Suprapubic skin (tissue), 3 donors: Measurements from ENCODE around the gene ANKRD13D.

Experiments used
- POLR2A ChIP-seq, 2 donors: fragments of 450-650 bp; IDR thresholded peaks; one replicate each; pipeline ENCODE4 v1.6.1; 2017; ENCODE audit warnings: antibody characterized with exemption in 2 of 2, mild to moderate bottlenecking in 2 of 2, moderate library complexity in 2 of 2
- TF ChIP-seq, protein P1 (sequence below), 2 donors: fragments of 200-600 bp in 1 of 2; fragments of 450-650 bp in 1 of 2; sonication (generic) in 1 of 2; IDR thresholded peaks; one replicate each; pipeline ENCODE4 v1.5.1; 2016 to 2019; ENCODE audit warnings: antibody characterized with exemption in 2 of 2, mild to moderate bottlenecking in 1 of 2, moderate library complexity in 1 of 2

DNA sequence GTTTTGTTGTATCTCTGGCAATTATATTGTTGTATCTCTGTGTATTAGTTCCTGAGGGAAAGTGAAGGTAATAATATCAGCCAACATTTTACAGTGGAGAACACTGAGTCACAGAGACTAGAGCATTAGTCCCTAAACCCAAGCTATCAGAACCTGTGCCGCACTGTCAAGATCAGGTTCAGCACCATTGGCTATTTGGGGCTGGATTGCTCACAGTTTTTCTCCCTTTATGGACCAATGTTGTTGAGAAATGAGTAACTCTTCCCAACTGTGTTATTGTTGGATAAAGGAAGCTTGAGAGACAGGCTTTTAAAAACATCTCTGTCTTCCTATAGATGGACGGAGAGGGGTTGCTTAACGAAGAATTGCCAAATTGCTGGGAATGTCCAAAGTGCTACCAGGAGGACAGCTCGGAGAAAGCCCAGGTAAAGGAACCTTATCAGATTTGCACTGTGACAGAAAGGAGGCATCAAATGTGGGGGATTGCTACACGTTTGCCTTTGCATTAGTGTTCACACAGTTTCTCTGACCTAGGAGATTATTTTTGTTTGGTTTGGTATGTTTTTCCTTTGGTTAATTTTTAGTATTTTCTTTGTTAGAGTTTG, 41.1 kb upstream of the ANKRD13D start:
- TF ChIP-seq POLR2A (IDR thresholded peaks at IDR 0.05): no peak
- TF ChIP-seq, protein P1, sequence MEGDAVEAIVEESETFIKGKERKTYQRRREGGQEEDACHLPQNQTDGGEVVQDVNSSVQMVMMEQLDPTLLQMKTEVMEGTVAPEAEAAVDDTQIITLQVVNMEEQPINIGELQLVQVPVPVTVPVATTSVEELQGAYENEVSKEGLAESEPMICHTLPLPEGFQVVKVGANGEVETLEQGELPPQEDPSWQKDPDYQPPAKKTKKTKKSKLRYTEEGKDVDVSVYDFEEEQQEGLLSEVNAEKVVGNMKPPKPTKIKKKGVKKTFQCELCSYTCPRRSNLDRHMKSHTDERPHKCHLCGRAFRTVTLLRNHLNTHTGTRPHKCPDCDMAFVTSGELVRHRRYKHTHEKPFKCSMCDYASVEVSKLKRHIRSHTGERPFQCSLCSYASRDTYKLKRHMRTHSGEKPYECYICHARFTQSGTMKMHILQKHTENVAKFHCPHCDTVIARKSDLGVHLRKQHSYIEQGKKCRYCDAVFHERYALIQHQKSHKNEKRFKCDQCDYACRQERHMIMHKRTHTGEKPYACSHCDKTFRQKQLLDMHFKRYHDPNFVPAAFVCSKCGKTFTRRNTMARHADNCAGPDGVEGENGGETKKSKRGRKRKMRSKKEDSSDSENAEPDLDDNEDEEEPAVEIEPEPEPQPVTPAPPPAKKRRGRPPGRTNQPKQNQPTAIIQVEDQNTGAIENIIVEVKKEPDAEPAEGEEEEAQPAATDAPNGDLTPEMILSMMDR (IDR thresholded peaks at IDR 0.05): no peak
